Esophagus squamous epithelium (tissue), 5 donors: Measurements from ENCODE around the gene CABP2. TPM values are rescaled to one million over a fixed set of nuclear protein-coding genes. Genes with fewer than 3 reads are reported as not detected.
"Not testable (repeated sequence)": the region's sequence is repeated elsewhere in the genome, so short reads cannot be mapped to it uniquely, and the experiment has no call there.

ENCODE experiments used
- DNase-seq: peaks from one replicate; lab custom pipeline; 2025; lab: John Stamatoyannopoulos, UW
- H3K27ac ChIP-seq, 4 donors: fragments of 200-600 bp; sonication (generic); one replicate each; pipeline ENCODE4 v1.5.1; 2016 to 2019; ENCODE audit warnings: mild to moderate bottlenecking in 1 of 4
- H3K27me3 ChIP-seq, 4 donors: fragments of 200-600 bp; sonication (generic); 1 replicate in 3 of 4; 2 replicates in 1 of 4; pipeline versions ENCODE4 v1.5.1 to v1.6.0; 2017 to 2021; ENCODE audit warnings: antibody characterized with exemption in 1 of 4
- H3K36me3 ChIP-seq, 3 donors: fragments of 200-600 bp; sonication (generic); one replicate each; pipeline ENCODE4 v1.5.1; 2016 to 2019
- H3K4me1 ChIP-seq, 3 donors: fragments of 200-600 bp; sonication (generic); one replicate each; pipeline ENCODE4 v1.5.1; 2017 to 2019
- H3K4me3 ChIP-seq, 4 donors: fragments of 200-600 bp; sonication (generic); 1 replicate in 3 of 4; 2 replicates in 1 of 4; pipeline ENCODE4 v1.5.1; 2016 to 2019; ENCODE audit warnings: mild to moderate bottlenecking in 2 of 4, moderate library complexity in 1 of 4
- H3K9me3 ChIP-seq, 3 donors: fragments of 200-600 bp; sonication (generic); one replicate each; pipeline ENCODE4 v1.5.1; 2016 to 2019
- CTCF ChIP-seq, 6 experiments: fragments of 450-650 bp in 4 of 6; fragments of 200-600 bp in 2 of 6; sonication (generic) in 2 of 6; IDR thresholded peaks; one replicate each; pipeline ENCODE4 v1.5.1; 2016 to 2019; ENCODE audit warnings: antibody characterized with exemption in 6 of 6, mild to moderate bottlenecking in 4 of 6, moderate library complexity in 4 of 6
- POLR2A ChIP-seq, 4 donors: fragments of 450-650 bp; IDR thresholded peaks; one replicate each; pipeline ENCODE4 v1.6.1; 2017; ENCODE audit warnings: antibody characterized with exemption in 4 of 4, mild to moderate bottlenecking in 4 of 4, moderate library complexity in 3 of 4
- WGBS, 2 donors: methylation state at CpG; one replicate each; pipeline ENCODE4 v1.1.5; 2018; 5-methylcytosine and 5-hydroxymethylcytosine counted together
- intact Hi-C: fragments of 100-400 bp; cut with DNase I; formaldehyde crosslinking; loops from one replicate; pipeline ENCODE4 v1.15.0; 2022
- total RNA-seq, 4 donors: library from RNA; depleted of rRNA; stranded (reverse); fragments of >200 nt; gene quantifications; one replicate each; pipeline ENCODE4 v1.1.0, GENCODE V29; 2016
- donor health status: DM: yes; HTN: yes; CAD: no.

CABP2 gene
- total RNA-seq, 4 donors from 2014 or later = not detected

GRCh38 chr11:67482827-67483798, 40.1 kb downstream of the CABP2 start, which contains the start of gene AIP:
Gene AIP, plus strand, starts transcription at chr11:67483026. Its CDS starts 133 bp downstream, at chr11:67483159.
- Histone ChIP-seq H3K4me3 (peak within 1 kb of the TSS; percentile 35 to 73 (median 56)), H3K27me3 (no peaks in the 10 kb centered on the region), H3K36me3 (peaks cover 0 to 16% (median 14%) of the 10 kb centered on the region in 3 donors), H3K27ac (peak within 1 kb of the TSS; percentile 80 to 92 (median 89)), H3K9me3 (no peaks in the 10 kb centered on the region), H3K4me1 (peaks cover 19 to 50% (median 23%) of the 10 kb centered on the region in 3 donors)
- peak; percentile 86 for DNase-seq
- TF ChIP-seq CTCF (IDR thresholded peaks at IDR 0.05) (peak in 3 of 6 experiments; percentile 28 to 47 (median 43)), POLR2A (IDR thresholded peaks at IDR 0.05) (peak in 2 of 4 donors; percentile 47 to 63)
- WGBS, 2 donors = 1 to 12% methylated on average over 23 to 35 of the region's 60 CpGs
- intact Hi-C loops = no loop called here

- TF ChIP-seq POLR2A (IDR thresholded peaks at IDR 0.05) (no peak), CTCF (IDR thresholded peaks at IDR 0.05) (no peak)
- Histone ChIP-seq H3K9me3 (no peaks in the 10 kb centered on the region), H3K27me3 (no peaks in the 10 kb centered on the region), H3K4me3 (peak overlapping the region; percentile 35 to 73 (median 56)), H3K27ac (peak overlapping the region; percentile 80 to 92 (median 89)), H3K4me1 (peaks cover 19 to 55% (median 23%) of the 10 kb centered on the region in 3 donors), H3K36me3 (peaks cover 0 to 8% (median 6%) of the 10 kb centered on the region in 3 donors)
- intact Hi-C loops = no loop called here
- WGBS, 2 donors = 25 to 34% methylated on average over 19 of the region's 19 CpGs
- no peak for DNase-seq
Measured at GRCh38 chr11:67482275-67482826, 40.9 kb downstream of the CABP2 start.

- 82 to 84% methylated on average over 9 to 11 of the region's 16 CpGs for WGBS, 2 donors
- H3K36me3 ChIP-seq, DNase-seq, H3K27me3 ChIP-seq, intact Hi-C loops, H3K27ac ChIP-seq, H3K9me3 ChIP-seq, H3K4me3 ChIP-seq: not testable (repeated sequence)
- peaks cover 0 to 28% (median 0%) of the 10 kb centered on the region in 3 donors for H3K4me1 ChIP-seq
Measured at GRCh38 chr11:67477344-67478050, 45.7 kb downstream of the CABP2 start.

- 73 to 78% methylated on average over 7 of the region's 10 CpGs for WGBS, 2 donors
- peaks cover 0 to 22% (median 0%) of the 10 kb centered on the region in 3 donors for H3K4me1 ChIP-seq
- intact Hi-C loops, H3K27me3 ChIP-seq, H3K27ac ChIP-seq, H3K36me3 ChIP-seq, H3K9me3 ChIP-seq, H3K4me3 ChIP-seq, DNase-seq: not testable (repeated sequence)
Measured at GRCh38 chr11:67476692-67477091, 46.6 kb downstream of the CABP2 start.

- DNase-seq = no peak
- H3K4me1 ChIP-seq = peaks cover 4 to 33% (median 13%) of the 10 kb centered on the region in 3 donors
- WGBS, 2 donors = 82 to 86% methylated on average over 7 of the region's 7 CpGs
- no peak overlapping the region for H3K4me3 ChIP-seq
- intact Hi-C loops = no loop called here
- no peak overlapping the region for H3K27ac ChIP-seq
- TF ChIP-seq CTCF (IDR thresholded peaks at IDR 0.05) = no peak
- no peak for TF ChIP-seq POLR2A (IDR thresholded peaks at IDR 0.05)
- H3K27me3 ChIP-seq = no peaks in the 10 kb centered on the region
- H3K36me3 ChIP-seq = no peaks in the 10 kb centered on the region
- H3K9me3 ChIP-seq = no peaks in the 10 kb centered on the region
Measured at GRCh38 chr11:67472882-67473281, 50.4 kb downstream of the CABP2 start.
